DOHH2 (cell line): ENCODE measurements around the gene PHYKPL.

ENCODE experiments used
- CTCF ChIP-seq: fragments of 200-600 bp; sonication (generic); IDR thresholded peaks from one replicate; pipeline ENCODE4 v1.5.1; 2014; ENCODE audit warnings: antibody characterized with exemption, mild to moderate bottlenecking, low read depth, low read length; ENCODE audit not compliant: poor library complexity, severe bottlenecking
- EZH2phosphoT487 ChIP-seq: fragments of 200-600 bp; sonication (generic); IDR thresholded peaks from 2 replicates; pipeline ENCODE4 v1.6.1; 2017; ENCODE audit warnings: borderline replicate concordance, mild to moderate bottlenecking, antibody characterized with exemption, low read length, moderate library complexity, mixed read lengths

GRCh38 chr5:178227929-178228328 is 4.7 kb downstream of the PHYKPL start:
- TF ChIP-seq CTCF, result no peak
- TF ChIP-seq EZH2phosphoT487, result no peak
